Mucosa of descending colon (tissue), 3 donors: Measurements from ENCODE around the gene LHFPL3. TPM values are rescaled to one million over a fixed set of nuclear protein-coding genes. Genes with fewer than 3 reads are reported as not detected.

Experiments used
- ATAC-seq: fragments of 200-7000 bp; cut with Tn5 transposase; one replicate; pipeline ENCODE4 v1.9.1; 2020; ENCODE audit warnings: mild to moderate bottlenecking, moderate library complexity
- DNase-seq, 3 donors: peaks; one replicate each; pipeline ENCODE4 v3.0.0-alpha.2; 2020
- H3K36me3 ChIP-seq: fragments of 200-600 bp; one replicate; pipeline ENCODE4 v1.8.0; 2021; ENCODE audit warnings: low read depth, mild to moderate bottlenecking
- H3K4me1 ChIP-seq: fragments of 200-600 bp; one replicate; pipeline ENCODE4 v1.8.0; 2021; ENCODE audit warnings: low read depth, mild to moderate bottlenecking
- H3K4me3 ChIP-seq: fragments of 200-600 bp; one replicate; pipeline ENCODE4 v1.8.0; 2021; ENCODE audit warnings: mild to moderate bottlenecking
- H3K9me3 ChIP-seq: fragments of 200-600 bp; one replicate; pipeline ENCODE4 v1.8.0; 2021; ENCODE audit warnings: mild to moderate bottlenecking
- intact Hi-C, 2 donors: fragments of 100-400 bp; cut with DNase I in 1 of 2; cut with micrococcal nuclease in 1 of 2; formaldehyde crosslinking; loops; one replicate each; pipeline versions ENCODE4 v1.11.0 to v1.11.1; 2022; cut with DNase I, micrococcal nuclease
- total RNA-seq, 3 donors: library from RNA; stranded (reverse); fragmentation: NEBNext Ultra II Directional in 2 of 3; extraction: Animal tissue kit (Norgen Biotek cat#: 25700) in 2 of 3; gene quantifications; one replicate each; pipeline versions ENCODE4 v1.2.1 to v1.2.4, GENCODE V29; 2021 to 2023
- TF ChIP-seq, protein P1 (sequence below): fragments of 200-600 bp; IDR thresholded peaks from one replicate; pipeline ENCODE4 v1.8.0; 2022; ENCODE audit warnings: antibody characterized with exemption, mild to moderate bottlenecking
- donor health status: DM: no; HTN: no; CAD: no; lungs with moderate emphysema.
- donor health status: DM: no; HTN: no; CAD: no.
- donor health status: DM: no; HTN: yes; CAD: no.

The LHFPL3 gene
- total RNA-seq, 3 donors from 2014 or later = 0.26 to 0.57 (median 0.31) TPM

DNA sequence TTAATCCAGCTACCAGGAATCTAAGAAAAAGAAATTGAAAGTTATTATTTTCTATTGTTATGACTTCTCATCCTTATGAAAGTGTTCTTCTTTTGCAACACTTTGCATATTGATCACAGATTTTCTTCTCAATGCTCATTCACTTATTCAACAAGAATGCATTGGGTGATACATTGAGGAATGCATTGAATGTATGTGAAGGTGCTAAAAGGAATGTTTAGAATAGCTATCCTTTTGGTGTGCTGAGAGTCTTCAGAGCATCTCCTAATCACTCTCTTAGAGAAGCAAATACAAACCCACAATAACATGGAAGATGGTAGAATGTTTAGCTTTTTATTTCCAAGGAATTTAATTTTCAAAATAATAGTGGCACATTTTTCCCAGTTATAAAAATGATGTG, 563.5 kb downstream of the LHFPL3 start:
- Histone ChIP-seq H3K4me1 (no peaks in the 10 kb centered on the region), H3K4me3 (no peak overlapping the region), H3K36me3 (no peaks in the 10 kb centered on the region), H3K9me3 (no peaks in the 10 kb centered on the region)
- TF ChIP-seq, protein P1, sequence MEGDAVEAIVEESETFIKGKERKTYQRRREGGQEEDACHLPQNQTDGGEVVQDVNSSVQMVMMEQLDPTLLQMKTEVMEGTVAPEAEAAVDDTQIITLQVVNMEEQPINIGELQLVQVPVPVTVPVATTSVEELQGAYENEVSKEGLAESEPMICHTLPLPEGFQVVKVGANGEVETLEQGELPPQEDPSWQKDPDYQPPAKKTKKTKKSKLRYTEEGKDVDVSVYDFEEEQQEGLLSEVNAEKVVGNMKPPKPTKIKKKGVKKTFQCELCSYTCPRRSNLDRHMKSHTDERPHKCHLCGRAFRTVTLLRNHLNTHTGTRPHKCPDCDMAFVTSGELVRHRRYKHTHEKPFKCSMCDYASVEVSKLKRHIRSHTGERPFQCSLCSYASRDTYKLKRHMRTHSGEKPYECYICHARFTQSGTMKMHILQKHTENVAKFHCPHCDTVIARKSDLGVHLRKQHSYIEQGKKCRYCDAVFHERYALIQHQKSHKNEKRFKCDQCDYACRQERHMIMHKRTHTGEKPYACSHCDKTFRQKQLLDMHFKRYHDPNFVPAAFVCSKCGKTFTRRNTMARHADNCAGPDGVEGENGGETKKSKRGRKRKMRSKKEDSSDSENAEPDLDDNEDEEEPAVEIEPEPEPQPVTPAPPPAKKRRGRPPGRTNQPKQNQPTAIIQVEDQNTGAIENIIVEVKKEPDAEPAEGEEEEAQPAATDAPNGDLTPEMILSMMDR = no peak
- ATAC-seq = no peak
- intact Hi-C loops = no loop called here
- DNase-seq = no peak

DNA sequence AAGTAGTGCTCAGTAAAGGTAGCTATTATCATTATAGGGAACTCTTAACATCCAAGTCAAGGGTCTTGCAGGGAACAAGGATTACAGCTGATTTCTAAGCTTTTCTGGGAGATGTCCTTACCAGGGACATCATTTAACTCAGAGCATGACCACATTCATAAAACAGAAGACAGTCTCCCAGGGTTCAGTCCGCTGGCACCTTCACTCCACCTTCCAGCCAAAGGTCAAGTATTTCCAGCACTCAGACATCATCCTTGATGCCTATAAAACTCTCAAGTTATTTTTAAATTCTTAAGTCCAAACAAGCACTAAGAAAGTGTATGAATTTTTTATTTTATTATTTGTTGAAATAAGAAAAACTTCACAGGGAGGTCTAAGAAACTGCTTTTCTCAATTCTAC, 565.9 kb downstream of the LHFPL3 start:
- peak; percentile 66 for ATAC-seq
- no peak overlapping the region for H3K4me3 ChIP-seq
- H3K4me1 ChIP-seq = peaks cover 2% of the 10 kb centered on the region
- DNase-seq = no peak
- TF ChIP-seq, protein P1 = no peak
- H3K9me3 ChIP-seq = no peaks in the 10 kb centered on the region
- H3K36me3 ChIP-seq = no peaks in the 10 kb centered on the region
- intact Hi-C loops = no loop called here

DNA sequence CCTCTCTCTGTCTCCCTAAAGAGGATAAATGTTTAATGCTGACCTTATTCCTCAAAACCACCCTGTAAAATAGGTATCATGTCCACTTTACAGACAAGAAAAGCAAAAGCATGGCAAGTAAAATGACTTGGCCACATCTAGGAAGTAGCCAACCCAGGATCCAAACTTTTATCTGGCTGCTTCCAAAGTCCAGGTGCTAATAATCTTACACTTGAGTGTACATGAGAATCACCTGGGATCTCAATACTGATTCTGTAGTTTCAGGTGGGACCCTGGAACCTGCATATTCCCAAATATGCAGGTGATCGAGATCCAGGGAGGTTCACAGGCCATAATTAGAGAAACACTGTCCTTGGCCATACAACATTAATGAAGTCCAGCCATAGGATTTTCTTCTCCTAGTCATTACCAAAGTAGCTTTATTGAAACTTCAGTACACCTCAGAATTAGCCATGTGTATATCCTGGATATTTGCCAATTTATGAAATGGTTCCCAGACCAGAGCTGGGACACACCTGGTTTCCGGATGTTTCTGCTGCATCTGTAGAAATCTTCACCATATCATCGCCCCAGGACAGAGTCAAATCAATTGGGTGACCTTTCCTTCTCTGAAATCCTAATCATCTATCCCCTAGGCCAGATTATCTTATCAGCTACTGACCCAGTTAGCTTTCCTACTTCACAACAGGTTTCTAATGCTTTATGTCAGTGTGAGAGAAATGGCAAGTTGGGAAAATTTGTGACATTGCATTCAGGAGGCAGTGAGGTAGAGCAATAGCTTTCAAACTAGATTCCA, 566.5 kb downstream of the LHFPL3 start:
- Histone ChIP-seq H3K4me1 (peaks cover 2% of the 10 kb centered on the region), H3K4me3 (no peak overlapping the region), H3K36me3 (no peaks in the 10 kb centered on the region), H3K9me3 (no peaks in the 10 kb centered on the region)
- DNase-seq = no peak
- ATAC-seq = no peak
- intact Hi-C loops = no loop called here
- TF ChIP-seq, protein P1 = no peak

DNA sequence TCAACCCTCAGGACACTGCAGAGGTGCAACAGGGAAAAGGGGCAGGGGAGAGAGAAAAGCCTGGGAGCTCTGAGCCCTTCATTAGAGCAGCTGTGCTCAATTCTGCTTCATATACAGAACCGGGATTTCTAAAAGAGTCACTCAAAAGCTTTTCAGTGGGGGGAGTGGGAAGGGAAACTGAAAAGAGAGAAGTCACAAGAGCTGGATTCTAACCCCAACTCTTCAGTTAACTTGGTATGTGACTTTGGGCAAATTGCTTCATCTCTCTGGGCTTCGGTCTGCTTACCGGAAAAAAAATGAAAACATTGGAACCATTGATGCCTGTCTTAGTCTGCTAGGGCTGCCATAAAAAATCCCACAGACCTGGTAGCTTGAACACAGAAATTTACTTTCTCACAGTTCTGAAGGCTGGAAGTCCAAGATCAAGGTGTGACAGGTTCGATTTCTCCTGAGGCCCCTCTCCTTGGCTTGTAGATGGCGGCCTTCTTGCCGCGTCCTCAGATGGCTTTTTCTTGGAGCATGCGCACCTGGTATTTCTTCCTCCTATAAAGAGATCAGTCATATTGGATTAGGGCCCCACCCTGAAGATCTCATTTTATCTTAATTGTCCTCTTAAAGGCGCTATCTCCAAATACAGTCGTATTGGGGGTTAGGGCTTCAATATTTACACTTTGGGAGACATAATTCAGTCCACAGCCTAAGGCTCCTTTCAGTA, 567.3 kb downstream of the LHFPL3 start:
- H3K36me3 ChIP-seq = no peaks in the 10 kb centered on the region
- no peak for ATAC-seq
- no peak for DNase-seq
- no peaks in the 10 kb centered on the region for H3K9me3 ChIP-seq
- TF ChIP-seq, protein P1 = no peak
- H3K4me1 ChIP-seq = peaks cover 2% of the 10 kb centered on the region
- H3K4me3 ChIP-seq = no peak overlapping the region
- intact Hi-C loops = no loop called here

DNA sequence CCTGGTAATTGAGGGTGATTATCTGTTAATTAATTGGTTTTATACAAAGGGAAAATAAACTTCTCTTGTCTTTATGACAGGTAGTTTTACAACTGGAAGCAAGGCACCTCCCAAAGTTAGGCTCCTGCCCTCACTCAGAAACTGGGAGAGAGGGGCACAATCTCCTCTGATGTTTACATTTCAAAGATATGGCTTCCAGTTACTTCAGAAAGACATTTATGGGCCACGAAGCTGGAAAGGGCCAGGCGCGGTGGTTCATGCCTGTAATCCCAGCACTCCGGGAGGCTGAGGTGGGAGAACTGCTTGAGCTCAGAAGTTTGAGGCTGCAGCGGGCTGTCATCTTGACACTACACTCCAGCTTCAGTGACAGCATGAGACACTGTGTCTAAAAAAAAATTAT, 570.0 kb downstream of the LHFPL3 start:
- Histone ChIP-seq H3K36me3 (no peaks in the 10 kb centered on the region), H3K9me3 (no peaks in the 10 kb centered on the region), H3K4me1 (peaks cover 2% of the 10 kb centered on the region), H3K4me3 (no peak overlapping the region)
- intact Hi-C loops = no loop called here
- DNase-seq (no peak), ATAC-seq (no peak)
- TF ChIP-seq, protein P1 = no peak
